ENCODE results near the gene SCN1B.

DNA sequence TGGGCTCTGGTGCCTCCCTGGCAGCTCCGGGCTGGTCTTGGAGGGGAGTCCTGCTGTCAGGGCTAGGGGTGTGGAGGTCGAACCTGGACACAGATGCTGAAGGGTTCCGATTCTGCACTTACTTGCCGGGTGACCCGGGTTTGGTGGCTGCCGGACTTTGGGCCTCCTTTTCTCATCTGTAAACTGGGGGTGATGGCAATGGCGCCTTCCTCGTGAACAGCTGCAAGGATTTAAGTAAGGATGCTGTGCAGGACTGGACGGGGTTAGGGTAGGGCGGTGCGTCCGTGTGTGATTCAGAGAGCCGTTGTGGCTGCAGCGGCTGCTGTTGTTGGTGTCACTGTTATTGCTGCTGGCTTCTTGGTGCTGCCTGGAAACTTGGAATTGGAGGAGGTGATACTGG is 13.6 kb downstream of the SCN1B start:
- TF ChIP-seq EZH2phosphoT487 (conservative IDR thresholded peaks at IDR 0.05; ENCODE audit: low read length): no peak
- TF ChIP-seq, protein P1, sequence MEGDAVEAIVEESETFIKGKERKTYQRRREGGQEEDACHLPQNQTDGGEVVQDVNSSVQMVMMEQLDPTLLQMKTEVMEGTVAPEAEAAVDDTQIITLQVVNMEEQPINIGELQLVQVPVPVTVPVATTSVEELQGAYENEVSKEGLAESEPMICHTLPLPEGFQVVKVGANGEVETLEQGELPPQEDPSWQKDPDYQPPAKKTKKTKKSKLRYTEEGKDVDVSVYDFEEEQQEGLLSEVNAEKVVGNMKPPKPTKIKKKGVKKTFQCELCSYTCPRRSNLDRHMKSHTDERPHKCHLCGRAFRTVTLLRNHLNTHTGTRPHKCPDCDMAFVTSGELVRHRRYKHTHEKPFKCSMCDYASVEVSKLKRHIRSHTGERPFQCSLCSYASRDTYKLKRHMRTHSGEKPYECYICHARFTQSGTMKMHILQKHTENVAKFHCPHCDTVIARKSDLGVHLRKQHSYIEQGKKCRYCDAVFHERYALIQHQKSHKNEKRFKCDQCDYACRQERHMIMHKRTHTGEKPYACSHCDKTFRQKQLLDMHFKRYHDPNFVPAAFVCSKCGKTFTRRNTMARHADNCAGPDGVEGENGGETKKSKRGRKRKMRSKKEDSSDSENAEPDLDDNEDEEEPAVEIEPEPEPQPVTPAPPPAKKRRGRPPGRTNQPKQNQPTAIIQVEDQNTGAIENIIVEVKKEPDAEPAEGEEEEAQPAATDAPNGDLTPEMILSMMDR (IDR thresholded peaks at IDR 0.05; ENCODE audit: insufficient read depth, low read length, poor library complexity, severe bottlenecking): no peak
